RWPE1 (cell line): ENCODE results near the gene ARMH3.
"Not testable (repeated sequence)": the region's sequence is repeated elsewhere in the genome, so short reads cannot be mapped to it uniquely, and the experiment has no call there.

Experiments used
- CTCF ChIA-PET: fragments of 350-600 bp; sonication (Branson Sonifier 250); formaldehyde crosslinking; extraction: SDS; loops from one replicate; lab custom pipeline; 2021; lab: Yijun Ruan, JAX
- POLR2A ChIA-PET: fragments of 400-600 bp; formaldehyde crosslinking; extraction: SDS; loops from one replicate; lab custom pipeline; 2020; ENCODE audit warnings: antibody characterized with exemption; ENCODE audit not compliant: low non-redundant PET; lab: Yijun Ruan, JAX
- DNase-seq: peaks from one replicate; pipeline ENCODE4 v3.0.0; 2012; ENCODE audit warnings: low spot score
- H3K27ac ChIP-seq: fragments of 450-650 bp; 2 replicates; pipeline ENCODE4 v1.5.1; 2017
- CTCF ChIP-seq: fragments of 450-650 bp; conservative IDR thresholded peaks from 2 replicates; pipeline ENCODE4 v1.5.1; 2017; ENCODE audit warnings: low read depth, mild to moderate bottlenecking

ARMH3 gene

GRCh38 chr10:101987136-101987535, 68.8 kb downstream of the ARMH3 start:
- CTCF ChIA-PET: interaction anchor here (0.7 to 1.0 kb wide), 2 partner anchors 52 to 97 kb away, joined by 3 to 4 read pairs; no protein-coding TSS in a partner anchor
- H3K27ac ChIP-seq: no peak overlapping the region
- DNase-seq: no peak
- POLR2A ChIA-PET: no interaction called here
- no peak for TF ChIP-seq CTCF

DNA sequence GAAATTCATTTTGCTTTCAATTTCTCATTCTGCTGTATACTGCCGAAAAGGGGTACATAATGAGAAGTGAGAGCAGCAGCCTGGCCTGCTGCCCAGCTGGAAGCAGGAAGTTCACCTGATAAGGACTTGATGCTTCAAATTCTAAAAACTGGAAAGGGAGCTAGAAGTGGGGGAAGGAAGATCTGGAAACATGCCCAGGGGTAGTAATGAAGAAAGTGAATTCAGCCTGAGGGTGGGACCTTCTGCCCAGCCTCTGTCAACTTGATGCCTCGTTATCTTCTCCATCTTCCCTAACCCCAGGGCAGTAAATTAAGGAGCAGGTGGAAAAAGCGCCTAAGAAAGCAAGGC, 69.4 kb downstream of the ARMH3 start:
- H3K27ac ChIP-seq: no peak overlapping the region
- TF ChIP-seq CTCF: no peak
- POLR2A ChIA-PET: no interaction called here
- CTCF ChIA-PET: interaction anchor here (0.7 to 1.0 kb wide), 2 partner anchors 52 to 97 kb away, joined by 3 to 4 read pairs; no protein-coding TSS in a partner anchor
- no peak for DNase-seq

GRCh38 chr10:101980677-101981076, 75.3 kb downstream of the ARMH3 start:
- CTCF ChIA-PET: interaction anchor here (1.0 kb wide), 1 partner anchor 33 kb away, joined by 3 read pairs; no protein-coding TSS in a partner anchor
- POLR2A ChIA-PET, DNase-seq, H3K27ac ChIP-seq: not testable (repeated sequence)

DNA sequence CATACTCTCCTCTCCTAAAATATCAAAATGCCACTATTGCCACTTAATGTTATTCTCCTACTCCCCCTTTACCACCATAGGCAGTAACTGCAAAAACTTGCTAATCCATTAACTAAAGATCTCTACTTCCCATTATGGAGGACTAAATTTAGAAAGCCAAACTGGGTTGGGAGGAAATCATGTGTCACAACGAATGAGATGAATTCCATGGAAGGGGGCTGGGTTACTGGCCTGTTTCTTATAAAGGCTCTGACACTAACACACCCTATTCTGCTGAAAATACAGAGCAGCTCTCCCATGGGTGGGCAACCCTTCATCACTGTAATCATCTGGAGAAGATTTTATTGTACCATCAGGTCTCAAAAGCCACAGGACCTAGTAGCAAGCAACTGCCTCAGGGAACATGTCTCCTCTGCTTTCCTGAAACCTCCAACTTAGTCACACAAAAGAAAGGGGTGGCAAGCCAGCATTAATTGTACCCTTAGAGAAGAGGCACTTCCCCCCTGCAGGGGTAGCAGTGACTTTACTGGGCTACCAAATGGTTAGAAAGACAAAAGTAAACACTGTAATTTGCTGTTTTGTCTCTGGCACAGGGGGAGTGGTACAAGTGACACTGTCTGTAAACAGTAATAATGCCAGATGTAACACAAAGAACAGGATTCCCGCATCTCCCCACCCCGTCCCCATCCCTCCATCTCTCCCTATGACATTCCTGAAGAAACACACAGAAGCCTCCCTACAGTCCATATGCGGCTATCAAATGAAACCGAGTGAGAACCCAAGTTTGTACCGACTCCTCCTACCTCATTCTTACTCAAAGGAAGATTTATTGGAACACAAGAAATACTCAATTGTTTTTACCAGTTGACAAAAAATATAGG, 81.6 kb downstream of the ARMH3 start:
- H3K27ac ChIP-seq: no peak overlapping the region
- POLR2A ChIA-PET: no interaction called here
- TF ChIP-seq CTCF: no peak
- CTCF ChIA-PET: interaction anchor here (0.5 kb wide), 1 partner anchor 40 kb away, joined by 3 read pairs; no protein-coding TSS in a partner anchor
- no peak for DNase-seq

GRCh38 chr10:101972761-101973160, 83.2 kb downstream of the ARMH3 start:
- DNase-seq: no peak
- TF ChIP-seq CTCF: no peak
- ChIA-PET POLR2A (no interaction called here), CTCF (interaction anchor here (1.2 kb wide), 1 partner anchor 132 kb away, joined by 3 read pairs; no protein-coding TSS in a partner anchor)
- no peak overlapping the region for H3K27ac ChIP-seq

- ChIA-PET POLR2A (no interaction called here), CTCF (interaction anchor here (0.7 to 1.4 kb wide), 3 partner anchors 112 to 189 kb away, joined by 4 read pairs; no protein-coding TSS in a partner anchor)
- DNase-seq: no peak
- no peak for TF ChIP-seq CTCF
- no peak overlapping the region for H3K27ac ChIP-seq
Observed at GRCh38 chr10:101969412-101969922, 86.5 kb downstream of the ARMH3 start.
